Kidney epithelial cell (primary cell): Measurements from ENCODE around the gene SLC25A45. TPM values are rescaled to one million over a fixed set of nuclear protein-coding genes. Genes with fewer than 3 reads are reported as not detected.

ENCODE experiments used
- DNase-seq: peaks from one replicate; pipeline ENCODE4 v3.0.0-alpha.2; 2010; ENCODE audit warnings: low read depth
- H3K27me3 ChIP-seq: 2 replicates; pipeline ENCODE4 v1.6.0; 2011; ENCODE audit warnings: low read length; ENCODE audit not compliant: control insufficient read depth, insufficient read depth
- H3K36me3 ChIP-seq: 2 replicates; pipeline ENCODE4 v1.5.1; 2011; ENCODE audit warnings: low read length; ENCODE audit not compliant: control insufficient read depth, insufficient read depth
- H3K4me3 ChIP-seq: 2 replicates; pipeline ENCODE4 v1.5.1; 2011; ENCODE audit warnings: low read depth, mild to moderate bottlenecking, control low read depth, low read length
- total RNA-seq: library from RNA; depleted of rRNA; stranded (reverse); fragments of >200 nt; gene quantifications from 2 replicates; pipeline ENCODE4 v1.2.3, GENCODE V29; 2015
- TF ChIP-seq, protein P1 (sequence below): IDR thresholded peaks from 2 replicates; pipeline ENCODE4 v1.5.1; 2011; ENCODE audit warnings: mild to moderate bottlenecking, moderate library complexity, low read length, control low read depth, inconsistent platforms; ENCODE audit not compliant: insufficient read depth, poor library complexity, severe bottlenecking

Gene SLC25A45, protein sequence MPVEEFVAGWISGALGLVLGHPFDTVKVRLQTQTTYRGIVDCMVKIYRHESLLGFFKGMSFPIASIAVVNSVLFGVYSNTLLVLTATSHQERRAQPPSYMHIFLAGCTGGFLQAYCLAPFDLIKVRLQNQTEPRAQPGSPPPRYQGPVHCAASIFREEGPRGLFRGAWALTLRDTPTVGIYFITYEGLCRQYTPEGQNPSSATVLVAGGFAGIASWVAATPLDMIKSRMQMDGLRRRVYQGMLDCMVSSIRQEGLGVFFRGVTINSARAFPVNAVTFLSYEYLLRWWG
- total RNA-seq, result 0.29 and 0.82 TPM in 2 replicates

DNA sequence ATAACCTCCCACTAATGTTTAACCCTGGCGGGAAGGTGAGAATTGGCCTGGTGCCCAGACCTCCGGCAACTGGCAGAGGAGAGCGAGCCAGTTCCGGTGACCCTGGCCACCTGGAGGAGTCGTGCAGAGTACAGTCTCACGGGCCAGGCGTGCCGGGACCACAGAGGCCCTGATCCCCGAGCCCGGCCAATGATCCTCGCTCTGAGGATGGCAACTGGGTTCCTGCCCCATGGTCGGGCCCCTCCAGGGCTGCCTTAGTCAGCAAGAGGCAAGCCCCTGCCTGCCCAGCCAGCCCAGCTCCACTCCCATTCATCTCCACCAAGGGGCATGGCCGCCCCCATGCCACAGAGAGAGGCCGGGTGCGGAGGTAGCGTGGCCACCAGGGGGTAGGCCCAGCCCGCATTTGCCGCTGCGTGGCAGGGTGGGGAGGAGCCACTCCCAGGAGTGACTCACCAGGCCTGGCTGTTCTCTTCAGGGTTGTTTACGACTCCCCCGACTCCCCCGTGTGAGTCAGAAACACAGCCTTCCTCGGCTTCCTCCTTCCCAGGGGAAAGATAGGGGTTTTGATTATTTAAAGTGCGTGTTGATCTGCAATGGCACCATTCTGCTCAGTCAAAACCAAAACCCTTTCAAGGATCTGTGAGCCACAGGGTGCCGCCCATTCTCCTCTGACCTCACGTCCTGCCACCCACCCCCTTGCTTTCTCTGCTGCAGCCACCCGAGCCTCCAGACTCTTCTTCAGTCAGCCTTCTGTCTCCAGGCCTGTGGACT lies at the start of gene SLC25A45:
Gene SLC25A45, minus strand, starts transcription at position 614 of the 771 bp plus-strand sequence. CDS start 695 bp downstream, outside the sequence.
- TF ChIP-seq, protein P1, sequence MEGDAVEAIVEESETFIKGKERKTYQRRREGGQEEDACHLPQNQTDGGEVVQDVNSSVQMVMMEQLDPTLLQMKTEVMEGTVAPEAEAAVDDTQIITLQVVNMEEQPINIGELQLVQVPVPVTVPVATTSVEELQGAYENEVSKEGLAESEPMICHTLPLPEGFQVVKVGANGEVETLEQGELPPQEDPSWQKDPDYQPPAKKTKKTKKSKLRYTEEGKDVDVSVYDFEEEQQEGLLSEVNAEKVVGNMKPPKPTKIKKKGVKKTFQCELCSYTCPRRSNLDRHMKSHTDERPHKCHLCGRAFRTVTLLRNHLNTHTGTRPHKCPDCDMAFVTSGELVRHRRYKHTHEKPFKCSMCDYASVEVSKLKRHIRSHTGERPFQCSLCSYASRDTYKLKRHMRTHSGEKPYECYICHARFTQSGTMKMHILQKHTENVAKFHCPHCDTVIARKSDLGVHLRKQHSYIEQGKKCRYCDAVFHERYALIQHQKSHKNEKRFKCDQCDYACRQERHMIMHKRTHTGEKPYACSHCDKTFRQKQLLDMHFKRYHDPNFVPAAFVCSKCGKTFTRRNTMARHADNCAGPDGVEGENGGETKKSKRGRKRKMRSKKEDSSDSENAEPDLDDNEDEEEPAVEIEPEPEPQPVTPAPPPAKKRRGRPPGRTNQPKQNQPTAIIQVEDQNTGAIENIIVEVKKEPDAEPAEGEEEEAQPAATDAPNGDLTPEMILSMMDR, result peak; percentile 87
- H3K36me3 ChIP-seq, result no peaks in the 10 kb centered on the region
- no peaks in the 10 kb centered on the region for H3K27me3 ChIP-seq
- DNase-seq, result peak; percentile 91
- peak within 1 kb of the TSS; percentile 27 for H3K4me3 ChIP-seq

DNA sequence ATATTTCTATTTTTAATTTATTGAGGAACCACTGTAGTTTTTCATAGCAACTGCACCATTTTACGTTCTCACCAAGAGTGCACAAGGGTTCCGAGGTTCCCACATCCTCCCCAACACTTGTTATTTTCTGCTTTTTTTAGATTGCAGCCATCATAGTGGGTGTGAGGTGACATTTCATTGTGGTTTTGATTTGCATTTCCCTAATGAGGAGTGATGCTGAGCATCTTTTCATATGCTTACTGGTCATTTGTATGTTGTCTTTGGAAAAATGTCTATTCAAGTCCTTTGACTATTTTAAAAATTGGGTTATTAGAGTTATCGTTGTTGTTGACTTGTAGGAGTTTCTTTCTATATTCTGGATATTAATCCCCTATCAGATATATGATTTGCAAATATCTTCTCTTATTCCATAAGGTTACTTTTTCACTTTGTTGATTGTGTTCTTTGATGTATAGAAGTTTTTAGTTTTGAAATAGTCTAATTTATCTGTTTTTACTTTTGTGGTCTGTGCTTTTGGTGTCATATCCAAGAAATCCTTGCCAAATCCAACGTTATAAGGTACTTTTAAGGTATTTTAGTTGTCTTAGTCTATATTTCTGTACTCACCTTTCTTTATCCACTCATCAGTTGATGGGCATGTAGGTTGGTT lies 49.1 kb upstream of the SLC25A45 start:
- no peak for DNase-seq
- Histone ChIP-seq H3K36me3 (peaks cover 7% of the 10 kb centered on the region), H3K27me3 (no peaks in the 10 kb centered on the region), H3K4me3 (peak overlapping the region; percentile 20)
- TF ChIP-seq, protein P1, result no peak

DNA sequence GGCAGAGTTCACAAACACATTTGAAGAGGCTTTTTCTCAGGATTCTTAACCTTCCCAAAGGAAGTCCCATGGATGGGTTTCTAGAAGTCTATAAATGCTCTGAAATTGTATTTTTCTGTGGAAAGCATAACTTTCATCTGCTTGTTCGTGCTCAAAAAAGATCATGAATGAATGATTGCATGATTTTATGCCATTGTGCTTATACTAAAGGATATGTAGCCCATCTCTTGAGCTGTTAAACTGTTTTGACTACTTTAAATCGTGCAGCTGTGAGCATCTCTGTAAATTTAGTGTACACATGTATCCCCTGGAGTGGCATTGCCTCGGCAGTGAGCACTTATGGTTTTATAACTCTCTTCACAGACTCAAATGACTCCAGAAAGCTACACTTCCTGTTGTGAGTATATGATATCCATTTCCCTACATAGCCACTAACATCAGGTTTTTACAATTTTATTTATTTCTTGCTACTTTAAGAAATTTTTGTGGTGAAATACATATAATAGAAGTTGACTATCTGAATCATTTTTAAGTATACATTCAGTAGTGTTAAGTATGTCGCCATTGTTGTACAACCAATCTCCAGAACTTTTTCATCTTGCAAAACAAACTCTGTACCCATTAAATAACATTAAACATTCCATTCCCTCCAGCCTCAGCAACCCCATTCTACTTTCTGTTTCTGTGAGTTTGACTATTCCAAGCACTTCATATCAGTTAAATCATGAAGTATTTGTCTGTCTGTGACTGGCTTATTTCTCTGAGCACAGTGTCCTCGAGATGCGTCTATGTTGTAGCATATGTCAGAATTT lies 48.2 kb upstream of the SLC25A45 start:
- Histone ChIP-seq H3K4me3 (peak overlapping the region; percentile 94), H3K27me3 (no peaks in the 10 kb centered on the region), H3K36me3 (peaks cover 5% of the 10 kb centered on the region)
- TF ChIP-seq, protein P1, result no peak
- no peak for DNase-seq

DNA sequence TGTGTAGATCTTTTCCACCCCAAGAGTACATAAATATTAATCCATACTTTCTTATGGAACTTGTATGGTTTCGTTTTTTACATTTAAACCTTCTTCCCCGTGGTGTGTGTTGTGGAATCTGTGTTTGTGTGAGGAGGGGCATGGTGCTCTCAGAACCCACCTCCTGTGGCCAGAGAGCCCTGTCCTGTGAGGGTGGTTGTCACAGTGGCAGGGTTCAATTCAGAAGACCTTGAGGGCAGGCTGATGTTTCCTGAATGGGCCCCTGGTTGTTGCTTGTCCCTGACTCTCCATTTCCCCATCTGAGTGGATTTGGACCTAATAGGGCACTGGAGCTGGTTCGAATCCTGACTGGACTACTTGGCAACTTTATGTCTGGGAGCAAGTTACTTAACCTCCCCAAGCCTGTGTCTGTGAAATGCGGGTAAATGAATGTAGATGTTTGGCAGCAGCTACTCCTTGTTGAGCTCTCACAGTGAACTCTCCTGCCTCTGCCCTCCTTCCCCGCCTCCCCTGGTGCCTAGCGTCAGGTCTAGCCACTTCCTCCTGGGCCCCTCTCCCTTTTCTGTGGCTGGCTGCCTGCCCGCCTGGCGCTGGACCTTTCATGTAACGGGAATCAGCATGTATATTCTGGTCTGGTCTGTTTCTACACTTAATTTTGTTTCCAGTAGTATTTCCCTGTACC lies 47.4 kb upstream of the SLC25A45 start:
- Histone ChIP-seq H3K27me3 (no peaks in the 10 kb centered on the region), H3K36me3 (peaks cover 5% of the 10 kb centered on the region), H3K4me3 (peak overlapping the region; percentile 94)
- no peak for DNase-seq
- TF ChIP-seq, protein P1, result no peak

DNA sequence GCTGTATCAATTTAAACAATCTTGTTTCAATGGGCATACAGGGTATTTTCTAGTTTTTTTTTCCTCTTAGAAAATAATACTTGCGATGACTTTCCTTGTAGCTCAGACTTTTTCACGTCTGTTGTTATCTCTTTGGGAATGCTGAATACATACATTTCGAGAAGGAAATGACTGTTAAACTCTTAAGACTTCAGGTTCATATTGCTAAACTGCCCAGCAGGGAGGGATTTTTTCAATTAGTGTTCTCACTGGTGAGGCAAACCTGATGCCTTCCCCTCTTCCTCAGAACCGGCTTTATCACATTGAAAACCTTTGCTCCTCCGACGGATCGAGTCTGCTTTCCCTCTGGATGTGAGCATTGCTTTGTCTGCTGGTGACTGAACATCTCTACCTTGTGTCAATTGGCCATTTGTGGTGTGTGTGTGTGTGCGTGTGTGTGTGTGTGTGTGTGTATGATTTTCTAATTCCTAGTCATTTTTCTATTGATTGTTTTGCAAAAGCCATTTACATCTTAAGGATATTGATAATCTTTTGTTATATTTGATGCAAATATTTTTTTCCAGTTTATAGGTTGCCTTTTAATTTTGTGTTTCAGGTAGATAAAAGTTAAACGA lies 46.7 kb upstream of the SLC25A45 start:
- Histone ChIP-seq H3K27me3 (no peaks in the 10 kb centered on the region), H3K36me3 (peaks cover 5% of the 10 kb centered on the region), H3K4me3 (peak overlapping the region; percentile 94)
- TF ChIP-seq, protein P1, result no peak
- no peak for DNase-seq
